ENCODE results near the gene PARD3. TPM values are rescaled to one million over a fixed set of nuclear protein-coding genes. Genes with fewer than 3 reads are reported as not detected.

PARD3 gene
- total RNA-seq, 2 experiments from 2014 or later, result 0.53 to 0.71 TPM

- no peaks in the 10 kb centered on the region for H3K4me1 ChIP-seq (ENCODE audit: insufficient read depth, low read length)
- no peaks in the 10 kb centered on the region for H3K27me3 Mint-ChIP-seq
- no peaks in the 10 kb centered on the region for H3K36me3 Mint-ChIP-seq (ENCODE audit: low read depth)
- ChIA-PET POLR2A (no interaction called here), CTCF (no interaction called here)
- intact Hi-C loops (cut with DNase I, micrococcal nuclease), result no loop called here
- no peaks in the 10 kb centered on the region for H3K36me3 ChIP-seq (ENCODE audit: insufficient read depth, low read length)
- DNase-seq, result no peak
- no peak overlapping the region for H3K27ac Mint-ChIP-seq
- no peak overlapping the region for H3K4me3 ChIP-seq (ENCODE audit: low read length)
- TF ChIP-seq CTCF (IDR thresholded peaks at IDR 0.05), result no peak
- H3K9me3 ChIP-seq (ENCODE audit: control insufficient read depth in 1 of 2, insufficient read depth in 1 of 2, low read length in 2 of 2), result no peaks in the 10 kb centered on the region
- no peak overlapping the region for H3K27ac ChIP-seq (ENCODE audit: low read depth in 1 of 2, low read length in 2 of 2)
- H3K9me3 Mint-ChIP-seq, result no peaks in the 10 kb centered on the region
- H3K4me3 Mint-ChIP-seq, result no peak overlapping the region
- no peaks in the 10 kb centered on the region for H3K27me3 ChIP-seq (ENCODE audit: control insufficient read depth in 1 of 2, insufficient read depth in 2 of 2, low read length in 2 of 2)
- H3K4me1 Mint-ChIP-seq (ENCODE audit: low read depth), result peaks cover 4% of the 10 kb centered on the region
- no peak for ATAC-seq (ENCODE audit: poor library complexity)
Observed at GRCh38 chr10:34249634-34250033, 565.5 kb downstream of the PARD3 start.

GRCh38 chr10:34247560-34247959 lies 567.5 kb downstream of the PARD3 start:
- no peak overlapping the region for H3K27ac Mint-ChIP-seq
- ChIA-PET POLR2A (no interaction called here), CTCF (no interaction called here)
- H3K36me3 Mint-ChIP-seq (ENCODE audit: low read depth), result no peaks in the 10 kb centered on the region
- Histone ChIP-seq H3K36me3 (ENCODE audit: insufficient read depth, low read length) (no peaks in the 10 kb centered on the region), H3K4me1 (ENCODE audit: insufficient read depth, low read length) (no peaks in the 10 kb centered on the region), H3K4me3 (ENCODE audit: low read length) (no peak overlapping the region), H3K27me3 (ENCODE audit: control insufficient read depth in 1 of 2, insufficient read depth in 2 of 2, low read length in 2 of 2) (no peaks in the 10 kb centered on the region), H3K27ac (ENCODE audit: low read depth in 1 of 2, low read length in 2 of 2) (no peak overlapping the region), H3K9me3 (ENCODE audit: control insufficient read depth in 1 of 2, insufficient read depth in 1 of 2, low read length in 2 of 2) (no peaks in the 10 kb centered on the region)
- ATAC-seq (ENCODE audit: poor library complexity), result no peak
- no peaks in the 10 kb centered on the region for H3K9me3 Mint-ChIP-seq
- no peak overlapping the region for H3K4me3 Mint-ChIP-seq
- H3K4me1 Mint-ChIP-seq (ENCODE audit: low read depth), result peaks cover 4% of the 10 kb centered on the region
- no peak for DNase-seq
- no peaks in the 10 kb centered on the region for H3K27me3 Mint-ChIP-seq
- intact Hi-C loops (cut with DNase I, micrococcal nuclease), result no loop called here
- no peak for TF ChIP-seq CTCF (IDR thresholded peaks at IDR 0.05)

GRCh38 chr10:34244756-34245484 lies 570.2 kb downstream of the PARD3 start:
- no peak overlapping the region for H3K4me3 ChIP-seq (ENCODE audit: low read length)
- H3K36me3 ChIP-seq (ENCODE audit: insufficient read depth, low read length), result no peaks in the 10 kb centered on the region
- no peaks in the 10 kb centered on the region for H3K4me1 ChIP-seq (ENCODE audit: insufficient read depth, low read length)
- peaks cover 0 to 3% of the 10 kb centered on the region in 2 experiments for H3K9me3 ChIP-seq (ENCODE audit: control insufficient read depth in 1 of 2, insufficient read depth in 1 of 2, low read length in 2 of 2)
- H3K27me3 ChIP-seq (ENCODE audit: control insufficient read depth in 1 of 2, insufficient read depth in 2 of 2, low read length in 2 of 2), result no peaks in the 10 kb centered on the region
- CTCF ChIA-PET, result no interaction called here
- Mint-ChIP-seq H3K9me3 (no peaks in the 10 kb centered on the region), H3K27me3 (no peaks in the 10 kb centered on the region), H3K4me1 (ENCODE audit: low read depth) (peaks cover 1% of the 10 kb centered on the region), H3K4me3 (no peak overlapping the region), H3K36me3 (ENCODE audit: low read depth) (no peaks in the 10 kb centered on the region), H3K27ac (no peak overlapping the region)
- DNase-seq (no peak), ATAC-seq (ENCODE audit: poor library complexity) (no peak)
- POLR2A ChIA-PET, result no interaction called here
- no peak for TF ChIP-seq CTCF (IDR thresholded peaks at IDR 0.05)
- intact Hi-C loops (cut with DNase I, micrococcal nuclease), result no loop called here
- H3K27ac ChIP-seq (ENCODE audit: low read depth in 1 of 2, low read length in 2 of 2), result no peak overlapping the region
